SJSA1 (cell line): ENCODE data around the gene OLFM4. TPM values are rescaled to one million over a fixed set of nuclear protein-coding genes. Genes with fewer than 3 reads are reported as not detected.
"Not testable (repeated sequence)": the region's sequence is repeated elsewhere in the genome, so short reads cannot be mapped to it uniquely, and the experiment has no call there.

ENCODE experiments used
- DNase-seq, 2 experiments: peaks; one replicate each; pipeline ENCODE4 v3.0.0-alpha.2; 2015 to 2020; ENCODE audit warnings: low spot score in 2 of 2, low read depth in 1 of 2
- H3K27ac ChIP-seq: fragments of 250-450 bp; sonication (Bioruptor Pico); 2 replicates; pipeline ENCODE4 v1.5.1; 2020; ENCODE audit warnings: mild to moderate bottlenecking, moderate library complexity
- H3K27me3 ChIP-seq: fragments of 250-450 bp; sonication (Bioruptor Pico); replicated peaks from 2 replicates; pipeline ENCODE4 v1.5.1; 2020; ENCODE audit warnings: mild to moderate bottlenecking, moderate library complexity
- H3K36me3 ChIP-seq: fragments of 250-450 bp; sonication (Bioruptor Pico); 2 replicates; pipeline ENCODE4 v1.5.1; 2020; ENCODE audit warnings: mild to moderate bottlenecking
- H3K4me1 ChIP-seq: fragments of 250-450 bp; sonication (Bioruptor Pico); replicated peaks from 2 replicates; pipeline ENCODE4 v1.6.1; 2021; ENCODE audit warnings: mild to moderate bottlenecking
- H3K4me3 ChIP-seq: fragments of 250-450 bp; sonication (Bioruptor Pico); 2 replicates; pipeline ENCODE4 v1.5.1; 2020; ENCODE audit warnings: mild to moderate bottlenecking
- H3K9me3 ChIP-seq: fragments of 250-450 bp; sonication (Bioruptor Pico); replicated peaks from 2 replicates; pipeline ENCODE4 v1.5.1; 2020; ENCODE audit warnings: mild to moderate bottlenecking
- total RNA-seq: library from RNA; depleted of rRNA; stranded (reverse); fragments of >200 nt; shearing (Covaris generic); gene quantifications from 2 replicates; pipeline ENCODE4 v1.2.3, GENCODE V29; 2014

OLFM4 gene
- total RNA-seq, 1 experiment from 2014 or later: not detected

DNA sequence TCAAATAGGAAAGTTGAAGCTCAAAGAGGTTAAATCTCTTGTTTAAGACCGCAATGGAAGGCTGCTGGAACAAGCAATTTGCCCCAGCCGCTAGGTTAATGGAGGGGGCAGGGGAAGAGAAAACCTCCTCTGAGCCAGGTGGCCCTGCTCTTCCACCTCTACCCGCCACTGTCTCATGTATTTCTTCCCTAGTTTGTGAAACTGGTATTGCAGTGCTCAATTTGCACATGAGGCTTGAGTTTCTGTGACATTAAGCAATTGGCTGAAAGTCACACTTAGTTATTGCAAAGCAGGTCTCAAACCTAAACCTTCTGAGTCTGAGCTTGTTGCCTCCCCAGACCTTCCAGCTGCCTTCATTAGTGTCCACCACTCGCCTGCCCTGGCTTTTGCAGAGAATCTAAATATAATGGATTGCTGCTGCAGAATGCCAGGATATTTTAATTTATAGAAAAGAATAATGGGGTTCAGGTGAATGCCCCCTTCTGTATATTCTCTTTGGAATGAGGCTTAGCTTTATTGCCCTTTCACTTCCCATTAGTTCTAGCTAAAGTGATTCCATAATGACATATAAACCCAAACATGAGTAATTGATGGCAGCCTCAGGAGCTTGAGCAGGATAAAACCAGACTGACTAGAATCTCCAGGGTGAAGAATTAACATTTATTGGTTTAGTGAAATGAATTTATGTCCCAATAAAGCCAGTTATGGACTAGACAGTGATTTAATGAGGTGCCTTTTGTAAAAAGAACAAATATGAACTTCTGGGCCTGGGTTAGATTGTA lies 27.0 kb upstream of the OLFM4 start:
- Histone ChIP-seq H3K4me1 (no peaks in the 10 kb centered on the region), H3K9me3 (no peaks in the 10 kb centered on the region), H3K4me3 (no peak overlapping the region), H3K27me3 (no peaks in the 10 kb centered on the region), H3K27ac (no peak overlapping the region), H3K36me3 (no peaks in the 10 kb centered on the region)
- DNase-seq: no peak

DNA sequence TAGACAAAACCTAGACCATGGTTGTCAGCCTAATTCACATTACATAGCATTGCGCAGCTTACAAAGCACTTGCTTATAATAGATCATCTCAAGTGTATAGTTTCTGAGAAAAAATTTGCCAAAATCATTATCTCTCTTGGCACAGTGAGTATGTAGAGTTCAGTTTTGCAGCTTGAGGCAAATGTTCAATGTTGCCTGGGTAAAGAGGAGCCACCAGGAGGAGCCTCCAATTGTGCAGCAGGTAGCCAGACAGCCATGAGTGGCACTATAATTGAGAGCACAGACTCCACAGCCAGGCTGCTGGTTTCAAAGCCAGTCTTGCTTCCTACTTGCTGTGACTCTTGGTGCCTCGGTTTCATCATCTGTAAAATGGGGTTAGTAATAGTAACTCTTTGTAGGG lies 24.0 kb upstream of the OLFM4 start:
- Histone ChIP-seq H3K4me1 (no peaks in the 10 kb centered on the region), H3K27me3 (no peaks in the 10 kb centered on the region), H3K36me3 (no peaks in the 10 kb centered on the region), H3K9me3 (no peaks in the 10 kb centered on the region), H3K27ac (no peak overlapping the region), H3K4me3 (no peak overlapping the region)
- no peak for DNase-seq

DNA sequence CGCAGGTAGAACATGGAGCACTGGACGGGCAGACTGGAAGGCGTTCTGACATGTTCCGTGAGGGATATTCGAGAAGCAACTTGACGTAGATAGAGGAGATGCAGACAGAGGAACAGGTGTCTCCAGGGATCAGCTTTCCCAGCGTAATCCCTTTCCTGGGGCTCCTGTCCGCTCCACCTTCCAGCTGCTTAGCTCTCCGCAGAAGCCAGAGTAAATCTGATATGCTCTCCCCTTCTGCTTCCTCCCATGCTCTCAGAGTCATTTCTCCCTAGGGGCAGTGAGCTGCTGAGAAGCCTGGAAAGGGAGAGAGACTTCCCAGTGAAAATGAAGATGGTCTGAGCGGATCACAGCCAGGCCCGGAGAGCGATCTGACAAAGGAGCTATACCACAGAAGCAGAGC lies 23.0 kb upstream of the OLFM4 start:
- no peak for DNase-seq
- H3K9me3 ChIP-seq: no peaks in the 10 kb centered on the region
- H3K27me3 ChIP-seq: no peaks in the 10 kb centered on the region
- H3K36me3 ChIP-seq: no peaks in the 10 kb centered on the region
- no peaks in the 10 kb centered on the region for H3K4me1 ChIP-seq
- no peak overlapping the region for H3K4me3 ChIP-seq
- no peak overlapping the region for H3K27ac ChIP-seq

DNA sequence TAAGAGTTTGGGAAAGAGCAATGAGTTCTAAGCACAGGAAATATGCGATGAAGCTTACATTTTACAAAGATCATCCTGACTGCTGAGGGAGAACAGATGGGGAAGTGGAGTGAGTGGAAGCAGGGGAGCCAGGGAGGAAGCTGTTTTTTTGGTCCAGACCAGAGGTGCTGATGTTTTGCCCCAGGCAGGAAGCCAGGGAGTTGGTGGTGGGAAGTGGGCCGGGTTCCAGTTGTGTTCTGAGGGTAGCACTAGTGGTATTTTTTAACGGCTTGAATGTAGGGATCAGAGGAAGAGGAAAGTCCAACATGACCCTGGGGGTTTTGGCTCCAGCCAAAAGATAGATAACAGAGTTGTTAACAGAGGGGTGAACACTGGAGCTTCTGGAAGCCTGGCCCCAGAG lies 20.7 kb upstream of the OLFM4 start:
- Histone ChIP-seq H3K9me3 (no peaks in the 10 kb centered on the region), H3K27me3 (no peaks in the 10 kb centered on the region)

DNA sequence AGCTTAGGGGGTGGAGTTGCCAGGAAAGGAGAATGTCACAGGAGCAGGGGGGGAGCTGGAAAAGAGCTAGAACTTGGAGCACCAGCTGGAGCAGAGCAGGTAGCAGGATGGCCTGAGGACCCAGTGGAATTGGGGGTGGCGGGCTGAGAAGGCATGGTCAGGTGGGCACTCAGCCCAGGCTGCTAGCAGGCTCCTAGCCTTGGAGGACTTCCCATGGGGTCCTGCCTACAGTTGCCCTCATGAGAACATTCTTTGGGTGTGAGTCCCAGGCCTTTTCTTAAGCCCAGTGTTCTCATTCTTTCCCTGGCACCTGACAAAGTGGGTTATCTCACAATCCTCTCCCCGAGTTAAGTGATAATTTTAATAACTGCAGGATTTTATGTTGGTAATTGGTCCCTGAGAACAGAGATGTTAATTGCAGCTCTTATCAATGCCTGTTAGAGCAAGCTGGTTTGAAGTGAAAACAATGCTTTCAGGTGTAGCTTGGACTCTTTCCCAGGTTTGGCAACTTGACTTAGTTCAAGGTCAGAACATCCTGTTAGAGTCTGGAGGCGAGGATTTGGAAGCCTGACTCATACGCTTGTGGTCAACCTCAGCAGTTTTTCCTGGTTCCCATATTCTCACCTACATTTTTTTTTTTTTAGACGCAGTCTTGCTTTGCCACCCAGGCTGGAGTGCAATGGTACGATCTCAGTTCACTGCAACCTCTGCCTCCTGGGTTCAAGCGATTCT lies 18.1 kb upstream of the OLFM4 start:
- no peaks in the 10 kb centered on the region for H3K4me1 ChIP-seq
- no peak overlapping the region for H3K27ac ChIP-seq
- no peaks in the 10 kb centered on the region for H3K27me3 ChIP-seq
- no peaks in the 10 kb centered on the region for H3K36me3 ChIP-seq
- DNase-seq: no peak
- no peaks in the 10 kb centered on the region for H3K9me3 ChIP-seq
- no peak overlapping the region for H3K4me3 ChIP-seq

More for the DNA sequence above, 20.7 kb upstream of the OLFM4 start:
- Histone ChIP-seq H3K4me1 (no peaks in the 10 kb centered on the region), H3K4me3 (no peak overlapping the region), H3K27ac (no peak overlapping the region), H3K36me3 (no peaks in the 10 kb centered on the region)
- no peak for DNase-seq

DNA sequence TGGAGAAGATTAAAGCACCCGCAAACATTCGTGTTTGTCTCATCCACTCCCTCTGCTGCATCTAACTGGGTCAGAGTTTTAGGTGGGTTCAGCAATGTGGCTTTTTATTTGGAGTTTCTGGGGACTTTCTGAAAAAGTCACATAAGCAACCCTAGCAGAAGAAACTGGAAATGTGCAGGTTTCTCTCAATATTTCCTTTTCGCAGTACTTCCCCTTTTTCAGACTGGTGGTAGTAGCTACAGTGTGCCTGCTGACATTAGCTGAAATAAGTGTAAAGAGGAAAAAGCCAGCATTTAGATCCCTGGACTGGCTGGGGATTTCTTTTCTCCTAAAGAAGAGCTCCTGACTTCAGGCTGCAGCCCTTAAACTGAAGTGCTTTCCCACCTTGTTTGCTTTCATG lies 15.9 kb upstream of the OLFM4 start:
- H3K4me3 ChIP-seq: no peak overlapping the region
- no peaks in the 10 kb centered on the region for H3K36me3 ChIP-seq
- no peaks in the 10 kb centered on the region for H3K4me1 ChIP-seq
- DNase-seq: no peak
- H3K27ac ChIP-seq: no peak overlapping the region
- H3K9me3 ChIP-seq: no peaks in the 10 kb centered on the region
- H3K27me3 ChIP-seq: no peaks in the 10 kb centered on the region

DNA sequence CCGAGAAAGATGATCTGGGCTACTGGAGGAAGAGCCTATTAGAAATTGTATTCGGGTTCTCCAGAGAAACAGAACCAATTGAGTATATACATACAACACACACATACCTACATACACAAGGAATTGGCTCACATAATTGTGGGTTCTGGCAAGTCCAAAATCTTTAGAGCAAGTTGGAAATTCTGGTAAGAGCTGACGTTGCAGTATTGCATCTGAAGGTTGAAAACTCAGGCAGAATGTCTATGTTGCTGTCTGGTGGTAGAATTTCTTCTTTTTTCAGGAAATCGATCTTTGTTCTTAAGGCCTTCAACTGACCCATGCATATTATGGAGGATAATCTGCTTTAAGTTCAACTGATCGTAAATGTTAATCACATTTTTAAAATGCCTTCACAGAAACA lies 15.5 kb upstream of the OLFM4 start:
- Histone ChIP-seq H3K4me3 (no peak overlapping the region), H3K36me3 (no peaks in the 10 kb centered on the region), H3K27me3 (no peaks in the 10 kb centered on the region), H3K9me3 (no peaks in the 10 kb centered on the region), H3K4me1 (no peaks in the 10 kb centered on the region), H3K27ac (no peak overlapping the region)
- DNase-seq: no peak

DNA sequence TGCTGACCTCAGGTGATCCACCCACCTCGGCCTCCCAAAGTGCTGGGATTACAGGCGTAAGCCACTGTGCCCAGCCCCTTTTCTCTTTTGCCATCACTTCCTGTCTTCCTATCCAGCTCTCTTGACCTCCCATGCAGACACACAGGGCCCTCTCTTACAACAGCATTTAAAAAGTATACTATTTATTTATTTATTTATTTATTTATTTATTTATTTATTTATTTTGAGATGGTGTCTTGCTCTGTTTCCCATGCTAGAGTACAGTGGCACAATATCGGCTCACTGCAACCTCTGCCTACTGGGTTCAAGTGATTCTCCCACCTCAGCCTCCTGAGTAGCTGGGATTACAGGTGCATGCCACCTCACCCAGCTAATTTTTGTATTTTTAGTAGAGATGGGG lies 14.6 kb upstream of the OLFM4 start:
- H3K27ac ChIP-seq, DNase-seq: not testable (repeated sequence)

DNA sequence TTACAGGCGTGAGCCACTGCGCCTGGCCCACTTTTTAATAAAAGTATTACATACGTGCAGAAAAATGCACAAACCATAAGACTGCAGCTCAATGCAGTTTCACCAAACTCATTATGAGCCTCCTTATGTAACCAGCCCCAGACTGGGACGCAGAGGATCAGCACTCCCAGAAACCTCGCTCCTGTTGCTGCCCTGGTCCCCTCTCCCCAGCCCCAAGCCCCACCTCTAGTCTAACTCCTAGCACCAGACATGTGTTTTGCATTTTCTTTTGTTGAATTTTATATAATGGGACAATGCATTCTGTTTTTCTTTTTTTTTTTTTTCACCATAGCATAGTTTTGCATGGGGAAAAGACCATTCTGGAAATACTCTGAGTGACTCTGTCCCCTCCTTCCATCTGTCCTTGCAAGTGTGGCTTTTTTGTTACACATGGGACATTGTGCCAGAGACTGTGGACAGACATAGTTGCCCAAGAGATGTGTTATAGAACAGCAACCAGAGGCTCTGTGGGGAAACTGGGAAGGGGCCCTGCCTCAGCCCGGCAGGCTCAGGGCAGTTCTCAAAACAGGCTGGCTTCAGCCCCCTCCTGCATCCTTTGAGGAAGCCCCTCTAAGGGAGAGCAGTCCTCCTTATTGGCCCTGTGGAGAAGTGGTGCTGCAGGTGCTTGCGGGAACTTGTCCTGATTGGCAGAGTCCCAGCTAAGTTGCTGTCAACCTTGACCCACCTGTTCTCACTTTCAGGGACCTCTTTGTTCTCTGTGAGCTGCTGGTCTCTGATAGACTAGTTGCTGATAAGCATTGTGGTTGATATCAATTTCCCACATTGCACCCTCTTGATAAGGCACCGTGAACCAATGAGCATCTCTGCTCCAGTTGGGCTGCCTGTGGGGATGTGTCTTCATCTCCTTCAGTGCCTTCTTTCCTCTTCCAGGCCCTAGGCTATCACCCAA lies 13.8 kb upstream of the OLFM4 start:
- H3K36me3 ChIP-seq: no peaks in the 10 kb centered on the region
- no peaks in the 10 kb centered on the region for H3K4me1 ChIP-seq
- H3K4me3 ChIP-seq: no peak overlapping the region
- H3K27ac ChIP-seq: no peak overlapping the region
- no peaks in the 10 kb centered on the region for H3K27me3 ChIP-seq
- H3K9me3 ChIP-seq: no peaks in the 10 kb centered on the region
- DNase-seq: no peak

More for the DNA sequence above, 14.6 kb upstream of the OLFM4 start:
- not testable (repeated sequence) for H3K36me3 ChIP-seq, H3K27me3 ChIP-seq, H3K9me3 ChIP-seq, H3K4me3 ChIP-seq, H3K4me1 ChIP-seq

DNA sequence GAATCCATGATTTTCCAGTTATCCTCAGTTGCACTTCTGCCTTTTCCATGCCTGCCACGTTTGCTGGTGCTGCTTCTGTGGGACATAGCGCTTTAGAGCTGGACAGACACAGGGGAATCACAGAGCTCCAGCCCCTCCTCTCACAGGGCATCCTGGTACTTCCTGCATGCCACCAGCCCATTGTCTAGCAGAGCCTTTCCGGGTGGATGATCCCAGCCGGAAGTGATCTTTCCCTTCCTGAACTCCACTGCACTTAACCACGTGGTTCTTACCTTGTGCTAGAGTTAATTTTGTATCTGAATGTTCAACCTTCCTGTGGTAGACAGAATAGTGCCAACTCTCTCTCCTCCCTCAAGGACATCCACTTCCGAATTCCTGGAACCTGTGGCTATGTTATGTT lies 12.6 kb upstream of the OLFM4 start:
- no peak overlapping the region for H3K27ac ChIP-seq
- H3K4me1 ChIP-seq: no peaks in the 10 kb centered on the region
- no peak overlapping the region for H3K4me3 ChIP-seq
- no peaks in the 10 kb centered on the region for H3K9me3 ChIP-seq
- no peaks in the 10 kb centered on the region for H3K27me3 ChIP-seq
- no peaks in the 10 kb centered on the region for H3K36me3 ChIP-seq
- no peak for DNase-seq

DNA sequence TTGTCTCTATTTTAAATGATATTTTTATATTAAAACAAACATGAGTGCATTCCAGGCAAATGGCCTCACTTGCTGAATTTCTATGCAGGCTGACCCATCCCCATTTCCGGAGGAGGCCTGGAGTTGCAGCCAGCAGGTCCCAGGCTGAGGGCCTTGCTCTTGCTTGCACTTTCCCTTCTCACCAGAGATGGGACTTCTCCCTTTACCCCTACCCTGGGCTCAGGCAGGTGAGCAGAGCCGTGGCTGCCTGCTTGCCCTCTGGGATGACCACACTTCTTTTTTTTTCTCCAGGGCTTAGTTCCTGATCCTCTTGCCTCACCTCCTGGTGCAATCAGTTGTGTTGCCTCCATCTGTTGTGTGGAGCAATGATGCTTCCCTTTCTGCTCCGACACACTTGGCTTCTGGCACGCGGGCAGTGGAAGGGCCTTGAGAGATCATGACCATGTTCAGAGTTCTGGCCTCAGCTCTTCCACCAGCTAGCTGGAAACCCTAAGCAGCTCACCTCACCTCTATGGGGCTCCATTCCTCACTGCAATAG lies 11.1 kb upstream of the OLFM4 start:
- Histone ChIP-seq H3K27me3 (no peaks in the 10 kb centered on the region), H3K36me3 (no peaks in the 10 kb centered on the region), H3K9me3 (no peaks in the 10 kb centered on the region), H3K27ac (no peak overlapping the region), H3K4me3 (no peak overlapping the region), H3K4me1 (no peaks in the 10 kb centered on the region)
- DNase-seq: no peak

DNA sequence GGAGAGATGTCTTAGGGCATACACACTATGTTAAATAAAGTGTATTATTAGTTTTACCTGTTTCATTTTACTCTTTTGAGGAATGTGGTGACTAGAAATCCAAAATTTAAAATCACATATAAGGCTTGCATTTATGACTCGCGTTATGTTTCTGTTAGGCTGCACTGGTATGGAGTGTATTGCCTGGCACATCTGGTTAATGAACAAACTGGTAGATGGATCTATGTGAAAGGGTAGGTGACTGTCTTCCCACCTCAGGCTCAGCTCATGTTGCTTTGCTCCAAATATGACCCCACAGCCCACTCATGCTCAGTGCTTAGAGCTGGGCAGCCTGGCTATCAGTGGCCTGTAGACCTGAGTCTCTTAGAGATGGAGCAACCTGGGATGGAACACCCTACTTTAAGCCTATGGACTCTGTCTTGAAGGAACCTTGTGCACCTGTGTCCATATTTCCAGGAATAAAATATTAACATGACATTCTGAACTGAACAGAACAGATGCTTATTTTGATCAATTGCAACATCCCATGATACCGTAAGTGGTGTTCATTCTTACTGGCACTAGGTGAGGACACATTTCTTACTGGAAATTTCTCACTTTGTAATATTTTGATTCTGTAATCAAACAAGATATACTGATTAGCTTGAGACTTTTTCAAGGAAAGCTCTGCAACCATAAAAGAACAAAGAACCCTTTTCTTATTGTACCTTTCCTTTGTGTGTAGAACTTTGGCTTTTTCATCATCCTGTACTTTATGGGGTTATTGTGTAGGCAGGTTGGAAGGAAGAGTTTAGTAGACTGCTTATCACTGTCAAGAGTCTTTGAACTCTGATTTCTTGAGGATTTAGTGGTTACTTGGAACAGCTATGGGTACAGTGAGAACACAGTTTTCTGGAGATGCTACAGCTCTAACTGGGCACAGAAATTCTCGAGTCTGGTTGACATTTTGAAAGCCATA lies 9.6 kb upstream of the OLFM4 start:
- no peaks in the 10 kb centered on the region for H3K9me3 ChIP-seq
- no peaks in the 10 kb centered on the region for H3K36me3 ChIP-seq
- no peak overlapping the region for H3K4me3 ChIP-seq
- DNase-seq: no peak
- H3K27me3 ChIP-seq: no peaks in the 10 kb centered on the region
- no peak overlapping the region for H3K27ac ChIP-seq
- H3K4me1 ChIP-seq: no peaks in the 10 kb centered on the region
